ENCODE measurements around the gene THAP2. TPM values are rescaled to one million over a fixed set of nuclear protein-coding genes. Genes with fewer than 3 reads are reported as not detected.

THAP2 gene
- 1.4 TPM for total RNA-seq

GRCh38 chr12:71663561-71664410, at the start of gene THAP2, which contains the start of gene ZFC3H1:
Gene THAP2, plus strand, starts transcription at chr12:71664301. Its CDS starts 209 bp downstream, at chr12:71664510.
Gene ZFC3H1, minus strand, starts transcription at chr12:71663848. Its CDS starts 238 bp downstream, at chr12:71663610.
- ATAC-seq (peak; percentile 87), DNase-seq (ENCODE audit: low spot score) (peak; percentile 96)

GRCh38 chr12:71621938-71622337, 42.2 kb upstream of the THAP2 start:
- DNase-seq (ENCODE audit: low spot score) (no peak), ATAC-seq (no peak)

- DNase-seq (ENCODE audit: low spot score) (no peak), ATAC-seq (no peak)
Observed at GRCh38 chr12:71625476-71625875, 38.6 kb upstream of the THAP2 start.

- ATAC-seq (no peak), DNase-seq (ENCODE audit: low spot score) (no peak)
Observed at GRCh38 chr12:71626098-71626497, 38.0 kb upstream of the THAP2 start.

- no peak for DNase-seq (ENCODE audit: low spot score)
- no peak for ATAC-seq
Observed at GRCh38 chr12:71626768-71627167, 37.3 kb upstream of the THAP2 start.

- ATAC-seq (no peak), DNase-seq (ENCODE audit: low spot score) (no peak)
Observed at GRCh38 chr12:71627438-71628002, 36.6 kb upstream of the THAP2 start.

- DNase-seq (ENCODE audit: low spot score) (no peak), ATAC-seq (peak; percentile 84)
Observed at GRCh38 chr12:71636704-71637115, 27.4 kb upstream of the THAP2 start.

GRCh38 chr12:71638499-71638898, 25.6 kb upstream of the THAP2 start:
- DNase-seq (ENCODE audit: low spot score) (no peak), ATAC-seq (no peak)

GRCh38 chr12:71639341-71639760, 24.8 kb upstream of the THAP2 start:
- DNase-seq (ENCODE audit: low spot score) (no peak), ATAC-seq (peak; percentile 70)

GRCh38 chr12:71640316-71640715, 23.8 kb upstream of the THAP2 start:
- DNase-seq (ENCODE audit: low spot score) (no peak), ATAC-seq (no peak)

- DNase-seq (ENCODE audit: low spot score) (no peak), ATAC-seq (no peak)
Observed at GRCh38 chr12:71641390-71641789, 22.7 kb upstream of the THAP2 start.

- DNase-seq (ENCODE audit: low spot score) (no peak), ATAC-seq (no peak)
Observed at GRCh38 chr12:71642264-71642663, 21.8 kb upstream of the THAP2 start.

GRCh38 chr12:71645268-71645667, 18.8 kb upstream of the THAP2 start:
- no peak for DNase-seq (ENCODE audit: low spot score)
- no peak for ATAC-seq

GRCh38 chr12:71646512-71646911, 17.6 kb upstream of the THAP2 start:
- no peak for DNase-seq (ENCODE audit: low spot score)
- no peak for ATAC-seq

GRCh38 chr12:71648537-71648936, 15.6 kb upstream of the THAP2 start:
- no peak for ATAC-seq

GRCh38 chr12:71649401-71649800, 14.7 kb upstream of the THAP2 start:
- DNase-seq (ENCODE audit: low spot score) (no peak), ATAC-seq (no peak)

More at GRCh38 chr12:71648537-71648936, 15.6 kb upstream of the THAP2 start:
- no peak for DNase-seq (ENCODE audit: low spot score)

- DNase-seq (ENCODE audit: low spot score) (no peak), ATAC-seq (no peak)
Observed at GRCh38 chr12:71652656-71653055, 11.4 kb upstream of the THAP2 start.

- DNase-seq (ENCODE audit: low spot score) (no peak), ATAC-seq (no peak)
Observed at GRCh38 chr12:71653137-71653536, 11.0 kb upstream of the THAP2 start.

- DNase-seq (ENCODE audit: low spot score) (no peak), ATAC-seq (no peak)
Observed at GRCh38 chr12:71654200-71654599, 9.9 kb upstream of the THAP2 start.

- no peak for ATAC-seq
- DNase-seq (ENCODE audit: low spot score), result no peak
Observed at GRCh38 chr12:71655495-71655894, 8.6 kb upstream of the THAP2 start.

- ATAC-seq, result no peak
- DNase-seq (ENCODE audit: low spot score), result no peak
Observed at GRCh38 chr12:71655907-71656306, 8.2 kb upstream of the THAP2 start.

- ATAC-seq (no peak), DNase-seq (ENCODE audit: low spot score) (no peak)
Observed at GRCh38 chr12:71656740-71657139, 7.4 kb upstream of the THAP2 start.

Measured in left lobe of liver (tissue), 2 donors.